Measurements from ENCODE around the gene PTMA.
"Not testable (repeated sequence)": the region's sequence is repeated elsewhere in the genome, so short reads cannot be mapped to it uniquely, and the experiment has no call there.

- TF ChIP-seq, protein P1, sequence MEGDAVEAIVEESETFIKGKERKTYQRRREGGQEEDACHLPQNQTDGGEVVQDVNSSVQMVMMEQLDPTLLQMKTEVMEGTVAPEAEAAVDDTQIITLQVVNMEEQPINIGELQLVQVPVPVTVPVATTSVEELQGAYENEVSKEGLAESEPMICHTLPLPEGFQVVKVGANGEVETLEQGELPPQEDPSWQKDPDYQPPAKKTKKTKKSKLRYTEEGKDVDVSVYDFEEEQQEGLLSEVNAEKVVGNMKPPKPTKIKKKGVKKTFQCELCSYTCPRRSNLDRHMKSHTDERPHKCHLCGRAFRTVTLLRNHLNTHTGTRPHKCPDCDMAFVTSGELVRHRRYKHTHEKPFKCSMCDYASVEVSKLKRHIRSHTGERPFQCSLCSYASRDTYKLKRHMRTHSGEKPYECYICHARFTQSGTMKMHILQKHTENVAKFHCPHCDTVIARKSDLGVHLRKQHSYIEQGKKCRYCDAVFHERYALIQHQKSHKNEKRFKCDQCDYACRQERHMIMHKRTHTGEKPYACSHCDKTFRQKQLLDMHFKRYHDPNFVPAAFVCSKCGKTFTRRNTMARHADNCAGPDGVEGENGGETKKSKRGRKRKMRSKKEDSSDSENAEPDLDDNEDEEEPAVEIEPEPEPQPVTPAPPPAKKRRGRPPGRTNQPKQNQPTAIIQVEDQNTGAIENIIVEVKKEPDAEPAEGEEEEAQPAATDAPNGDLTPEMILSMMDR (IDR thresholded peaks at IDR 0.05; ENCODE audit: insufficient read depth, low read length, poor library complexity, severe bottlenecking) = not testable (repeated sequence)
- not testable (repeated sequence) for TF ChIP-seq EZH2phosphoT487 (conservative IDR thresholded peaks at IDR 0.05; ENCODE audit: low read length)
Observed at GRCh38 chr2:231660073-231660472, 48.3 kb upstream of the PTMA start.
